Psoas muscle (tissue), 8 donors: ENCODE results near the gene CTTNBP2. TPM values are rescaled to one million over a fixed set of nuclear protein-coding genes. Genes with fewer than 3 reads are reported as not detected.

Experiments used
- ATAC-seq, 4 donors: fragments of 200-7000 bp; cut with Tn5 transposase; one replicate each; pipeline ENCODE4 v1.9.1; 2020; ENCODE audit warnings: moderate library complexity in 3 of 4, mild to moderate bottlenecking in 2 of 4
- DNase-seq, 2 donors: peaks; one replicate each; pipeline ENCODE4 v3.0.0-alpha.2; 2020
- H3K27ac ChIP-seq: fragments of 200-600 bp; one replicate; pipeline ENCODE4 v1.8.0; 2022
- H3K27me3 ChIP-seq, 3 donors: fragments of 200-600 bp in 1 of 3; one replicate each; pipeline versions ENCODE4 v1.6.1 to v1.8.0; 2013 to 2022; ENCODE audit warnings: low read length in 2 of 3, mild to moderate bottlenecking in 2 of 3, moderate library complexity in 1 of 3; ENCODE audit not compliant: insufficient read depth in 3 of 3
- H3K36me3 ChIP-seq, 2 donors: fragments of 200-600 bp in 1 of 2; one replicate each; pipeline versions ENCODE4 v1.6.1 to v1.8.0; 2013 to 2022; ENCODE audit warnings: low read depth in 1 of 2, mild to moderate bottlenecking in 1 of 2, moderate library complexity in 1 of 2; ENCODE audit not compliant: insufficient read depth in 1 of 2
- H3K4me1 ChIP-seq: fragments of 200-600 bp; one replicate; pipeline ENCODE4 v1.8.0; 2022
- H3K4me3 ChIP-seq: fragments of 200-600 bp; one replicate; pipeline ENCODE4 v1.8.0; 2022; ENCODE audit warnings: mild to moderate bottlenecking
- H3K9me3 ChIP-seq: fragments of 200-600 bp; one replicate; pipeline ENCODE4 v1.8.0; 2022
- WGBS, 3 donors: extraction: QIAGEN DNeasy Blood & Tissue Kit; methylation state at CpG; one replicate each; pipeline versions ENCODE4 v1.1.6 to v1.1.7; 2013; 5-methylcytosine and 5-hydroxymethylcytosine counted together
- intact Hi-C, 2 donors: fragments of 100-400 bp; cut with DNase I; formaldehyde crosslinking; loops; one replicate each; pipeline versions ENCODE4 v1.11.0 to v1.14.2; 2022
- polyA plus RNA-seq, 3 donors: library from polyadenylated mRNA; stranded (reverse); fragments of 200-250 nt; gene quantifications; one replicate each; pipeline ENCODE4 v1.2.3, GENCODE V29; 2013
- total RNA-seq, 4 donors: library from RNA; stranded (reverse); fragmentation: NEBNext Ultra II Directional in 2 of 4; extraction: Animal tissue kit (Norgen Biotek cat#: 25700) in 2 of 4; gene quantifications; one replicate each; pipeline versions ENCODE4 v1.2.1 to v1.2.4, GENCODE V29; 2021 to 2023
- TF ChIP-seq, protein P1 (sequence below): fragments of 200-600 bp; IDR thresholded peaks from one replicate; pipeline ENCODE4 v1.8.0; 2022; ENCODE audit warnings: antibody characterized with exemption
- donor health status: healthy with polysubstance abuse.
- donor health status: DM: no; HTN: no; CAD: no; lungs with moderate emphysema.
- donor health status: Bipolar disorder and iron deficiency.
- donor health status: healthy.
- donor health status: DM: yes; HTN: yes; CAD: no.
- donor health status: DM: no; HTN: no; CAD: no.
- donor health status: DM: no; HTN: no; CAD: no.
- donor health status: DM: yes; HTN: yes; CAD: no.

The CTTNBP2 gene
- total and polyA plus RNA-seq, 7 donors: 0.10 to 1.8 (median 0.38) TPM

DNA sequence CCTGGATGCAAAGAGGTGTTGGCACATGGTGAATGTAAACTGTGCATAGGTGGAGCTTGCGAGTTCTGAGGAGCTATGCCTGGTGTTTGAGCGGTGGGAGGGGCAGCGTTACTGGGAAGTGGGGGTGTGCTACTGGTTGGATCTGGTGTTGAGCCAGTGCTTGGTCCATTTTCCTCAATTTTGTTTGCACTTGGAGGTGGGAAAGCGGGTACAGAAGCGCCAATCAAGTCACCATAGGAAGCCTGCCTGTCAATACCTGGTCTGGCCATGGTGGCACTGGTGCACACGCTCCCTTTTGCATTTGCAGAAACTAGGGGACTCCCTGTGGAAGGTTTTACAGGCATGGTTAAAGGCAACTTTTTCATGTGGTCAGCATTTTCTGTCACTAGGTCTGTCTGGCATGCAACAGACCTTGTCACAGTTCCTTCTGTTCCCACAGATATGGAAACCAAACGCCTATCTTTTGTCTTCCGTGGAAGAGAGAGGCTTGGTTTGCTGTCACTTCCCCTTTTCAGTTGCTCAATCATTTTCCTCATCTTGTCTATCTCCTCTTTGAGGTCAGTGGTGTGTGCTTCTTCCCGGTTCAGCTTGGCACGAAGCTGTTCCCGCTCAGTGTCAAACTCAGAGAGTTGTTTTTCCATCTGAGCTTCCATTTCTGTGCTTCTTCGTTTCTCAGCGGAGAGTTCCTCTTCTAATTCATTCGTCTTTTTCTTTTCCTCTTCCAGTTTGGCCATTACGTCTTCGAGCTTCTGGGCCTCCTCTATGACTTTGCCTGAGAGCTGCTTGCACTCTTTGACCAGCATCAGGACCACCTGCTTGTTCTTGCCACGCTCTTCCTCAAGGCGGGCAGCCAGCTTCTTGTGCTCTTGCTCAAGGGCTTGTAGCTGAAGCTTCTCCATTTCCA, 81.1 kb downstream of the CTTNBP2 start:
- H3K36me3 ChIP-seq: no peaks in the 10 kb centered on the region
- H3K27ac ChIP-seq: no peak overlapping the region
- 88 to 93% (median 91%) methylated on average over 18 of the region's 18 CpGs for WGBS, 3 donors
- no peaks in the 10 kb centered on the region for H3K4me1 ChIP-seq
- no peak for ATAC-seq
- H3K27me3 ChIP-seq: no peaks in the 10 kb centered on the region
- H3K9me3 ChIP-seq: no peaks in the 10 kb centered on the region
- TF ChIP-seq, protein P1, sequence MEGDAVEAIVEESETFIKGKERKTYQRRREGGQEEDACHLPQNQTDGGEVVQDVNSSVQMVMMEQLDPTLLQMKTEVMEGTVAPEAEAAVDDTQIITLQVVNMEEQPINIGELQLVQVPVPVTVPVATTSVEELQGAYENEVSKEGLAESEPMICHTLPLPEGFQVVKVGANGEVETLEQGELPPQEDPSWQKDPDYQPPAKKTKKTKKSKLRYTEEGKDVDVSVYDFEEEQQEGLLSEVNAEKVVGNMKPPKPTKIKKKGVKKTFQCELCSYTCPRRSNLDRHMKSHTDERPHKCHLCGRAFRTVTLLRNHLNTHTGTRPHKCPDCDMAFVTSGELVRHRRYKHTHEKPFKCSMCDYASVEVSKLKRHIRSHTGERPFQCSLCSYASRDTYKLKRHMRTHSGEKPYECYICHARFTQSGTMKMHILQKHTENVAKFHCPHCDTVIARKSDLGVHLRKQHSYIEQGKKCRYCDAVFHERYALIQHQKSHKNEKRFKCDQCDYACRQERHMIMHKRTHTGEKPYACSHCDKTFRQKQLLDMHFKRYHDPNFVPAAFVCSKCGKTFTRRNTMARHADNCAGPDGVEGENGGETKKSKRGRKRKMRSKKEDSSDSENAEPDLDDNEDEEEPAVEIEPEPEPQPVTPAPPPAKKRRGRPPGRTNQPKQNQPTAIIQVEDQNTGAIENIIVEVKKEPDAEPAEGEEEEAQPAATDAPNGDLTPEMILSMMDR: no peak
- DNase-seq: no peak
- intact Hi-C loops: no loop called here
- H3K4me3 ChIP-seq: no peak overlapping the region

DNA sequence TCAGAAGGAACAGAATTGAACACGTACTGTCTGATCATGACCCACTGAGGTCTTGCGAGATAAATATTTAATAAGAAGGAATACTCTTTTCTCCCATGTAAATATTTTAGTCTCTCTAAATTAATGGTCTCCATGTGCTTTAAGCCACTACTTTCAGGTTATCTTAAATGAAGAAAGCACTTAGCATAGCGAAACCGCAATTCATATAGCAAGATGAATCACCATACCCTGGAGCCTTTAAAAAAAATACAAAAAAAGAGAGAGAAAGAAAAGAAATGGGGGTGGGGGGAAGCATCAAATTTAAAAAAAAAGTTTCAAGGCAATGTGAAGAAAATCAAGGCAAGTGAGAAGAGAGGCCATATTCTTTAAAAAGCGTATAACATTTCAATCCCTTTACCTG, 82.5 kb downstream of the CTTNBP2 start:
- Histone ChIP-seq H3K36me3 (no peaks in the 10 kb centered on the region), H3K9me3 (no peaks in the 10 kb centered on the region), H3K4me3 (no peak overlapping the region), H3K27ac (no peak overlapping the region), H3K27me3 (no peaks in the 10 kb centered on the region), H3K4me1 (no peaks in the 10 kb centered on the region)
- TF ChIP-seq, protein P1: no peak
- 92 to 94% (median 93%) methylated on average over 5 of the region's 5 CpGs for WGBS, 3 donors
- DNase-seq: no peak
- ATAC-seq: no peak
- intact Hi-C loops: no loop called here

- no peak overlapping the region for H3K4me3 ChIP-seq
- intact Hi-C loops: no loop called here
- no peak overlapping the region for H3K27ac ChIP-seq
- H3K27me3 ChIP-seq: no peaks in the 10 kb centered on the region
- H3K36me3 ChIP-seq: no peaks in the 10 kb centered on the region
- no peaks in the 10 kb centered on the region for H3K9me3 ChIP-seq
- WGBS, 3 donors: 82 to 92% (median 89%) methylated on average over 2 of the region's 2 CpGs
- DNase-seq (no peak), ATAC-seq (no peak)
- no peaks in the 10 kb centered on the region for H3K4me1 ChIP-seq
- TF ChIP-seq, protein P1: no peak
These were observed 83.0 kb downstream of the CTTNBP2 start for GRCh38 chr7:117790251-117790650.

- intact Hi-C loops: no loop called here
- WGBS, 3 donors: 94 to 100% (median 94%) methylated on average over 1 of the region's 1 CpG
- DNase-seq (no peak), ATAC-seq (no peak)
- Histone ChIP-seq H3K36me3 (no peaks in the 10 kb centered on the region), H3K27me3 (no peaks in the 10 kb centered on the region), H3K9me3 (no peaks in the 10 kb centered on the region), H3K27ac (no peak overlapping the region), H3K4me3 (no peak overlapping the region), H3K4me1 (no peaks in the 10 kb centered on the region)
- TF ChIP-seq, protein P1: no peak
These were observed 87.8 kb downstream of the CTTNBP2 start for GRCh38 chr7:117785431-117785830.
